K562 (cell line): ENCODE measurements around the gene AGPAT1. TPM values are rescaled to one million over a fixed set of nuclear protein-coding genes. Genes with fewer than 3 reads are reported as not detected.

ENCODE experiments used
- ATF1 ChIP-seq, 2 experiments: fragments of 450-650 bp in 1 of 2; IDR thresholded peaks; 2 replicates each; pipeline ENCODE4 v1.6.1; 2016; ENCODE audit warnings: missing compliant biosample characterization in 1 of 2, missing genetic modification characterization in 1 of 2
- DPF2 ChIP-seq: fragments of 450-650 bp; IDR thresholded peaks from 2 replicates; pipeline ENCODE4 v1.6.1; 2016
- E2F3 ChIP-seq: fragments of 250-450 bp; sonication (Bioruptor Pico); IDR thresholded peaks from 2 replicates; pipeline ENCODE4 v1.4.0; 2020; ENCODE audit warnings: mild to moderate bottlenecking
- FOXA1 ChIP-seq: fragments of 450-650 bp; IDR thresholded peaks from 2 replicates; pipeline ENCODE4 v1.6.1; 2016; ENCODE audit warnings: mild to moderate bottlenecking, borderline replicate concordance
- FOXJ3 ChIP-seq: sonication (generic); formaldehyde crosslinking; IDR thresholded peaks from 2 replicates; pipeline ENCODE4 v1.4.0; 2020; ENCODE audit warnings: mild to moderate bottlenecking, missing genetic modification reagents
- ILF3 ChIP-seq: fragments of 450-650 bp; IDR thresholded peaks from 2 replicates; pipeline ENCODE4 v1.6.1; 2018; ENCODE audit warnings: antibody characterized with exemption, mild to moderate bottlenecking, moderate library complexity, borderline replicate concordance
- IRF2 ChIP-seq: sonication (generic); formaldehyde crosslinking; IDR thresholded peaks from 2 replicates; pipeline ENCODE4 v1.8.1; 2022; ENCODE audit warnings: mild to moderate bottlenecking, missing genetic modification reagents
- MTA3 ChIP-seq: fragments of 450-650 bp; formaldehyde crosslinking; IDR thresholded peaks from 2 replicates; pipeline ENCODE4 v1.6.1; 2017; ENCODE audit warnings: mild to moderate bottlenecking, borderline replicate concordance
- SMAD4 ChIP-seq: fragments of 250-450 bp; sonication (Bioruptor Pico); conservative IDR thresholded peaks from 2 replicates; pipeline ENCODE4 v1.8.0; 2021; ENCODE audit warnings: inconsistent platforms, mild to moderate bottlenecking, moderate library complexity
- SMARCC2 ChIP-seq: fragments of 450-650 bp; IDR thresholded peaks from 2 replicates; pipeline ENCODE4 v1.6.1; 2017; ENCODE audit warnings: antibody characterized with exemption, moderate library complexity, mild to moderate bottlenecking, low read depth
- SMC3 ChIP-seq: conservative IDR thresholded peaks from 2 replicates; pipeline ENCODE4 v1.6.1; 2011; ENCODE audit warnings: low read depth, low read length, improper control_type of control experiment; ENCODE audit not compliant: insufficient read depth
- TBP ChIP-seq: optimal IDR thresholded peaks from 2 replicates; pipeline ENCODE3; 2011; ENCODE audit warnings: low read depth, low read length, improper control_type of control experiment
- TCF7 ChIP-seq: sonication (generic); IDR thresholded peaks from 2 replicates; pipeline ENCODE4 v1.6.1; 2016; ENCODE audit warnings: antibody characterized with exemption, borderline replicate concordance
- ZBED1 ChIP-seq: IDR thresholded peaks from 2 replicates; pipeline ENCODE4 v1.6.1; 2014
- ZFPM2 ChIP-seq: fragments of 250-450 bp; sonication (Bioruptor Pico); IDR thresholded peaks from 2 replicates; pipeline ENCODE4 v1.5.1; 2022; ENCODE audit warnings: mild to moderate bottlenecking
- ZKSCAN3 ChIP-seq: fragments of 250-450 bp; sonication (Bioruptor Pico); IDR thresholded peaks from 2 replicates; pipeline ENCODE4 v1.4.0; 2020
- ZNF143 ChIP-seq: sonication (generic); formaldehyde crosslinking; IDR thresholded peaks from 2 replicates; pipeline ENCODE4 v1.9.0; 2022; ENCODE audit warnings: mild to moderate bottlenecking, missing genetic modification reagents
- ZNF311 ChIP-seq: fragments of 250-450 bp; sonication (Bioruptor Pico); IDR thresholded peaks from 2 replicates; pipeline ENCODE4 v1.4.0; 2020; ENCODE audit warnings: mild to moderate bottlenecking, moderate library complexity
- polyA plus RNA-seq, 8 experiments: library from polyadenylated mRNA; depleted of rRNA in 4 of 8; stranded (reverse) in 5 of 8; unstranded in 3 of 8; fragments of >200 nt; fragmentation: Nextera tagmentation in 2 of 8; fragmentation: Illumina TruSeq in 1 of 8; extraction: Ambion mirVana in 2 of 8; extraction: Trizol in 1 of 8; gene quantifications; 2 replicates each; pipeline versions ENCODE4 v1.2.1 to v1.2.3, GENCODE V29; 2011 to 2014; ENCODE audit warnings: inconsistent platforms in 1 of 8, missing spikeins in 1 of 8
- total RNA-seq, 7 experiments: library from RNA; depleted of rRNA in 6 of 7; stranded (reverse); fragments of >200 nt in 6 of 7; fragmentation: Illumina TruSeq in 2 of 7; extraction: Trizol in 2 of 7; gene quantifications; 2 replicates each; pipeline versions ENCODE4 v1.2.1 to v1.2.3, GENCODE V29; 2011 to 2021; ENCODE audit warnings: low replicate concordance in 1 of 7
- TF ChIP-seq, protein P1 (sequence below): sonication (generic); formaldehyde crosslinking; IDR thresholded peaks from 2 replicates; pipeline ENCODE4 v1.8.1; 2023; ENCODE audit warnings: mild to moderate bottlenecking, missing genetic modification reagents
- TF ChIP-seq, protein P2 (sequence below): fragments of 250-450 bp; sonication (Bioruptor Pico); IDR thresholded peaks from 2 replicates; pipeline ENCODE4 v1.5.0; 2021
- TF ChIP-seq, protein P3 (sequence below), 2 experiments: IDR thresholded peaks; 2 replicates each; pipeline ENCODE4 v1.6.1; 2012; ENCODE audit warnings: improper control_type of control experiment in 2 of 2, low read depth in 2 of 2, low read length in 2 of 2, borderline replicate concordance in 1 of 2

Gene AGPAT1
- total and polyA plus RNA-seq, 9 of the 15 experiments (the other 6 are each of a cell fraction or from before 2014, with no cell fraction given): 37.9 to 176 (median 69.4) TPM

DNA sequence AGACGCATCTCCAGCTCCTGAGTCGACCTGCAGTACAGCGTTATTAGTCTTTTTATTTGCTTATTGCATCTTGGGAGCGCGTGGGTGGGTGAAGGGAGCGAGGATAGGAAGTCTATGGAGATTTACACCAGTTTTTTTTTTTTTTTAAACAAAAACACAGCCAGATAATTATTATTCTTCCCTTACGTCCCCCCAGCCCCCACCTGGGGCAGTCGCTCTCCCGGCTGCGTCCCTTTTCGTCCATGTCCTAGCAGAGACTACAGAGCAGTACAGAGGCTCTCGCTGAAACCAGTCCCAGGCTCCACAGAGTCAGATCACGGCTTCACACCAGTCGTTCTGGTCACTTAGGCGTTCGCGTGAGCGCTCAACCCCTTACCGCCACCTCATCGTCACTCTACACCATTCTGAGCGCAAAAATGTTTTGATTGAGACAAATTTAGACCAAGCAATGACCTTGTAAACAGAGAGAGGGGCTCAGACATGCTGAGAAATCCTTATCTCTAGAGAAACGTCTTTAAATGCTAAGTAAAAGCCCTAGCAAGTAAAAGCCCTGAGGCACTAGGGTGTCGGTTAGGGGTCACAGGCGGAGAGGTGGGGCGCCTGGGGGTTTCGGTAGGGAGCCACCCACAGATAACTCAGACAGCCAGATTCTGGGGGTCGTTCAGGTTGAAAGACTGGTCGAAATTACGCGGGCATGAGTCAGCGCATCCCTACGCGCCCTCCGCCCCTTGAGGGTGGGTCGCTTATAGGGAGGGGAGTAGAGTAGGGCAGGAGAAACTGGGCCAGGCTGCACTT, 22.9 kb downstream of the AGPAT1 start (continued):
- TF ChIP-seq SMARCC2: peak; percentile 18; the same call in 1 of the 2 replicates
- no peak for TF ChIP-seq SMC3
- TF ChIP-seq ZNF311 (CRISPR knock-in tag): no peak
- TF ChIP-seq ILF3: no peak
- TF ChIP-seq, protein P1, sequence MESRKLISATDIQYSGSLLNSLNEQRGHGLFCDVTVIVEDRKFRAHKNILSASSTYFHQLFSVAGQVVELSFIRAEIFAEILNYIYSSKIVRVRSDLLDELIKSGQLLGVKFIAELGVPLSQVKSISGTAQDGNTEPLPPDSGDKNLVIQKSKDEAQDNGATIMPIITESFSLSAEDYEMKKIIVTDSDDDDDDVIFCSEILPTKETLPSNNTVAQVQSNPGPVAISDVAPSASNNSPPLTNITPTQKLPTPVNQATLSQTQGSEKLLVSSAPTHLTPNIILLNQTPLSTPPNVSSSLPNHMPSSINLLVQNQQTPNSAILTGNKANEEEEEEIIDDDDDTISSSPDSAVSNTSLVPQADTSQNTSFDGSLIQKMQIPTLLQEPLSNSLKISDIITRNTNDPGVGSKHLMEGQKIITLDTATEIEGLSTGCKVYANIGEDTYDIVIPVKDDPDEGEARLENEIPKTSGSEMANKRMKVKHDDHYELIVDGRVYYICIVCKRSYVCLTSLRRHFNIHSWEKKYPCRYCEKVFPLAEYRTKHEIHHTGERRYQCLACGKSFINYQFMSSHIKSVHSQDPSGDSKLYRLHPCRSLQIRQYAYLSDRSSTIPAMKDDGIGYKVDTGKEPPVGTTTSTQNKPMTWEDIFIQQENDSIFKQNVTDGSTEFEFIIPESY (CRISPR knock-in tag): no peak
- no peak for TF ChIP-seq ZNF143 (CRISPR knock-in tag)
- TF ChIP-seq SMAD4 (CRISPR knock-in tag): no peak
- TF ChIP-seq ATF1 (CRISPR knock-in tag; IDR thresholded peaks at IDR 0.05): no peak
- no peak; the same call in 1 of the 2 replicates for TF ChIP-seq ATF1 (tag; IDR thresholded peaks at IDR 0.05)
- TF ChIP-seq TCF7: no peak
- peak; percentile 66 for TF ChIP-seq DPF2
- TF ChIP-seq, protein P2, sequence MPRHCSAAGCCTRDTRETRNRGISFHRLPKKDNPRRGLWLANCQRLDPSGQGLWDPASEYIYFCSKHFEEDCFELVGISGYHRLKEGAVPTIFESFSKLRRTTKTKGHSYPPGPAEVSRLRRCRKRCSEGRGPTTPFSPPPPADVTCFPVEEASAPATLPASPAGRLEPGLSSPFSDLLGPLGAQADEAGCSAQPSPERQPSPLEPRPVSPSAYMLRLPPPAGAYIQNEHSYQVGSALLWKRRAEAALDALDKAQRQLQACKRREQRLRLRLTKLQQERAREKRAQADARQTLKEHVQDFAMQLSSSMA (CRISPR knock-in tag): no peak
- no peak for TF ChIP-seq MTA3
- no peak for TF ChIP-seq FOXJ3
- TF ChIP-seq ZBED1: no peak
- TF ChIP-seq ZFPM2 (CRISPR knock-in tag): no peak
- TF ChIP-seq TBP: peak; percentile 52
- no peak for TF ChIP-seq IRF2
- no peak for TF ChIP-seq FOXA1
- no peak for TF ChIP-seq E2F3
- no peak for TF ChIP-seq ZKSCAN3 (CRISPR knock-in tag)
- TF ChIP-seq, protein P3, sequence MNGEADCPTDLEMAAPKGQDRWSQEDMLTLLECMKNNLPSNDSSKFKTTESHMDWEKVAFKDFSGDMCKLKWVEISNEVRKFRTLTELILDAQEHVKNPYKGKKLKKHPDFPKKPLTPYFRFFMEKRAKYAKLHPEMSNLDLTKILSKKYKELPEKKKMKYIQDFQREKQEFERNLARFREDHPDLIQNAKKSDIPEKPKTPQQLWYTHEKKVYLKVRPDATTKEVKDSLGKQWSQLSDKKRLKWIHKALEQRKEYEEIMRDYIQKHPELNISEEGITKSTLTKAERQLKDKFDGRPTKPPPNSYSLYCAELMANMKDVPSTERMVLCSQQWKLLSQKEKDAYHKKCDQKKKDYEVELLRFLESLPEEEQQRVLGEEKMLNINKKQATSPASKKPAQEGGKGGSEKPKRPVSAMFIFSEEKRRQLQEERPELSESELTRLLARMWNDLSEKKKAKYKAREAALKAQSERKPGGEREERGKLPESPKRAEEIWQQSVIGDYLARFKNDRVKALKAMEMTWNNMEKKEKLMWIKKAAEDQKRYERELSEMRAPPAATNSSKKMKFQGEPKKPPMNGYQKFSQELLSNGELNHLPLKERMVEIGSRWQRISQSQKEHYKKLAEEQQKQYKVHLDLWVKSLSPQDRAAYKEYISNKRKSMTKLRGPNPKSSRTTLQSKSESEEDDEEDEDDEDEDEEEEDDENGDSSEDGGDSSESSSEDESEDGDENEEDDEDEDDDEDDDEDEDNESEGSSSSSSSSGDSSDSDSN (IDR thresholded peaks at IDR 0.05; ENCODE audit: borderline replicate concordance in 1 of 2, low read depth in 2 of 2, low read length in 2 of 2): peak; percentile 73 to 79; a peak in 2 of 4 replicates
